Astrocyte of the hippocampus (primary cell): ENCODE measurements around the gene BAG2.

Experiments
- DNase-seq: peaks from one replicate; pipeline ENCODE4 v3.0.0; 2011; ENCODE audit warnings: low read depth, low spot score

The BAG2 gene

DNA sequence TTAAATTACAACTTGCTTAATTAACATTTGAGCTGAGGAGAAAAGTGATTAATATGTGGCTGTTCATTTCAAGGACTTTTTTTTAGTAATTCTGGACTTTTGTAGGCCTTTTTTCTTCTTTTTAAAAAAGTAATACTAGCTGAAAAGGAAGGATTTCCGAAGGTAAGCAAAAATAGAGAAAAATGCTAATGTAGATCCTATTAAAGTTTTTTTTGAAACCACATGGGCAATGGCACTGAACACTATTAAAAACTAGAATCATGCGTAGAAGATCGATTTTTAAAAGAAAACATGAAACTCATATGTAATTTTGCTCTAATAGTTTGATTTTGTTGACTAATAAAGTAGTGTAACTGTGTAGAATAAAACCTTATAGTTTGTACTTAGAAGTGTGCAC lies 2.4 kb downstream of the BAG2 start:
- no peak for DNase-seq

- no peak for DNase-seq
These were observed 5.6 kb downstream of the BAG2 start for GRCh38 chr6:57177545-57178265.

- no peak for DNase-seq
These were observed 8.5 kb downstream of the BAG2 start for GRCh38 chr6:57180596-57180995.

DNA sequence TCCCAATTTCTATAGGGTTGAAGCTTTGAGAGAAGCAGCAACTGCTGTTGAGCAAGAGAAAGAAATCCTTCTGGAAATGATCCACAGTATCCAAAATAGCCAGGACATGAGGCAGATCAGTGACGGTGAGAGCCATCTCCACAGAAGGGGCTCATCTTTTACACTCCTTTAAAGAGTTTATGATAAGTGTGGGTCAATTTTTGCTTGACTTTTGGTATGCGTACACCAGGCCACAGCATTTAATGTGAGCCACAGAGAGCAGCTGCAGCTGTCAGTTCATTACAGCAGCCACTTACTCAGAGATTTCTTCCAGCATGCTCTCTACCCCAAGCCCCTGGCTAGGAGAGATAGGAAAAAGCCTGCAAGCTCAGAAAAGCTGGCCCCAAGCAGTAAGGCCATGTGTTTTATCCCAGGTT lies 9.9 kb downstream of the BAG2 start:
- DNase-seq: no peak

GRCh38 chr6:57183336-57183735 lies 11.2 kb downstream of the BAG2 start:
- no peak for DNase-seq

- DNase-seq: peak; percentile 32
These were observed 18.0 kb downstream of the BAG2 start for GRCh38 chr6:57190140-57190539.

- no peak for DNase-seq
These were observed 21.1 kb downstream of the BAG2 start for GRCh38 chr6:57193177-57193576.

DNA sequence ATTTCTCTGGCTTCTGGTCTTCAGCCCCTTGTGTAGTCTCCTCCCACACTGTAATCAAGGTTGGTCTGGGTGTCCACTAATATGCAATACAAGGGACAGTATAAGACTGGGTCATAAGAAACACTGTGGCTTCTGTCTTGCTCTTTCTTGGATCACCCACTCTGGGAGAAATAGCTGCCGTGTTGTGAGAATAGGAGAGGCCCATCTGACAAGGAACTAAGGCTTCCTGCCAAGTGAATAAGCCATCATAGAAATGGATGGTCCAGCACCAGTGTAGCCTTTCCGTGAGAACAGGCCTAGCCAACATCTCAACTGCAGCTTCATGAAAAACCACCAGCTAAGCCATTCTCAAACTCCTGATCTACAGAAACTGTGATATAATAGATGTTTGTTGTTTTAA lies 23.3 kb downstream of the BAG2 start:
- DNase-seq: no peak

- no peak for DNase-seq
These were observed 27.0 kb downstream of the BAG2 start for GRCh38 chr6:57198926-57199636.

GRCh38 chr6:57201718-57202117 lies 29.6 kb downstream of the BAG2 start:
- no peak for DNase-seq

DNA sequence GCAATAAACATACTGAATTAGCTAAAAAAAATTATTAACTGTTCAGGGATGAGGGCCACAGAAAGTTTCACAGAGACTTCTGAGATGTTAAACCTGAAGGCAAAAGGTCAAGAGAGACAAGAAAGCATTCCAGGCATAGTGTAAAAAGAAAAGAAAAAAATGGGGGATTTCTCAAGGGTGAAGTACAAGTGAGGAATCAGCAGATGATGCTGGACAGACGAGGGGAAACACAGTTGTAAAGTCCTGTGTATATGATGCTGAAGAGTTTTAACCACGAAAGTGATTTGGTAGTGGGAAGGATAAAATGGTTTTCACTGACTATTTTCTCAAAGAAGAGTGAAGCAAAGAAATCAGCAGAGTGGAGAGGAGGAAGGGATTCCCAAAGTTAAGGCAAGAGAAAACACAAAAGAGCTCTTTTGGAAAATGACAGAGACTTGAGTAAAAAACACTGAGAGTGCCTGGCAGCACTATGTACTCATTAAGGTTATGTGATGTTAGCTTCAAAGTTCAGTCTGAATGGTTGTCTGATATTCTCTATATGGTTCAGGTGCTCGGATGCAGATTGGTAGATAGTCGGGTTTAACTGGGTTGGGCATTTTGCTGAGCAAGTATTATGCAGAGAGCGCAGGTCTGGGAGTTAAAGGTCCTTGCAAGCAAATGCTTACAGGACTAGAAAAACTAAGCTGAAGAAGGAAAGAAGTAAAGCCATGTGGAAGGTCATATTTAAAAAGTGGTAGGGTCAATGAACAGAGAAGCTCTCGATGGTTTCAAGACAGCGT lies 33.6 kb downstream of the BAG2 start:
- no peak for DNase-seq

DNA sequence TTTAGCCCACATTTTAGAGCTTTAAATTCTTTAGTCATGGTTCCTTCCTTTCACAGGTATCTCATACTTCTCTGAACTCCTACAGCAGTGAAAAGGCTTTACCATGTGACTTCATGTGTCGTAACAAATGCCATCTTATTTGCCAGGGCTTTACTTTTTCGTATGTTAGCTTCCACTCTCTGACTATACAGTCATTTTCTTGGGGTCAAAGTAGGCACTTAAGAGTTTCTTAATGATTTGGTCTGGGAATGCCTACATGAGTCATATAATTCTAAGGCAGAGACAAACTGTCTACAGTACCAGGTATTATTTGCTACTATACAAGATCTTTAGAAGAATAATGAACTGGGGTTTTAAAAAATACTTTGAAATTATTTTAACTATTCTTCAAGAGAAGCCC lies 35.0 kb downstream of the BAG2 start:
- DNase-seq: peak; percentile 46

- no peak for DNase-seq
These were observed 35.7 kb downstream of the BAG2 start for GRCh38 chr6:57207872-57208271.

DNA sequence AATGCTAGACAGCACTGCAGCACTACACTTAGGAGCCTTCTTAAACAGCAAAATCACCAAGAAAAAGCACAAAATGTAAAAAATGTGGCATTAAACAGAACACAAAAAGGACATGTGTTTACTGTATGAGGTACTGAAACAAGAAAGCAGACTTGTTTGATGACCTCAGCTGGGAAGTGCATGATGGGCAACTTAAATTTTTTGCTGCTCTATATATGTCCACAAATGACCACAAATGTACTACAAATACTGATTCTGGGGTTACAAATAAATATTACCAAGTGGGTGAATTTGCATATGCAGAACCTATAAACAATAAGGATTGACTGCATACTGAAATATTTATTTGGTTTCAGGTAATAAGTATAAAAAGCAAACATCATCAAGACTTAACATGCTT lies 36.9 kb downstream of the BAG2 start:
- DNase-seq: no peak

GRCh38 chr6:57210060-57210459 lies 37.9 kb downstream of the BAG2 start:
- no peak for DNase-seq

DNA sequence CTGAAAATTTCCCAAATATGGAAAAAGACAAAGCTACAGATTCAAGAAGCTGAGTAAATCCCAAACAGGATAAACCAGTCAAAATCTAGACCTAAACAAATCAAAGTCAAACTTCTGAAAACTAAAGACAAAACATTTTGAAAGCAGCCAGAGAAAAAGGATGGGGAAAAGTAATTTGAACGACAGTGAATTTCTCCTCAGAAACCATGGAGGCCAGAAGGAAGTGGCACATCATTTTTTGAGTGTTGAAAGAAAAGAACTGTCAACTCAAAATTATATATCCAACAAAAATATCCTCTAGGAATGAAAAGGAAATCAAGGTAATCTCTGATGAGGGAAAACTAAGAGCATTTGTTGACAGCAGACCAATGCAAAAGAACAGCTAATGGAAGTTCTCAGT lies 43.1 kb downstream of the BAG2 start:
- DNase-seq: no peak

GRCh38 chr6:57216235-57217101 lies 44.3 kb downstream of the BAG2 start:
- DNase-seq: peak; percentile 88

DNA sequence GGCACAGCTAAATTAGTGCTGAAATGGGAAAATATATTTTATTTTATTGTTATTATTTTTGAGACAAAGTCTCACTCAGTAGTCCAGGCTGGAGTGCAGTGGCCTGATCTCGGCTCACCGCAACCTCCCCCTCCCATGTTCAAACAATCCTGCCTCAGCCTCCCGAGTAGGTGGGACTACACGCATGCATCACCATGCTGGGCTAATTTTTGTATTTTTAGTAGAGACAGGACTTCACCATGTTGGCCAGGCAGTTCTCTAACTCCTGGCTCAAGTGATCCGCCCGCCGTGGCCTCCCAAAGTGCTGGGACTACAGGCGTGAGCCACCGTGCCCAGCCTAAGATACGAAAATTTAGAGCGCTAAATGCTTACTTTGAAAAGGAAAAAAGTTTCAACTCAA lies 45.1 kb downstream of the BAG2 start:
- no peak for DNase-seq

GRCh38 chr6:57220083-57220703 lies 48.1 kb downstream of the BAG2 start:
- DNase-seq: no peak

DNA sequence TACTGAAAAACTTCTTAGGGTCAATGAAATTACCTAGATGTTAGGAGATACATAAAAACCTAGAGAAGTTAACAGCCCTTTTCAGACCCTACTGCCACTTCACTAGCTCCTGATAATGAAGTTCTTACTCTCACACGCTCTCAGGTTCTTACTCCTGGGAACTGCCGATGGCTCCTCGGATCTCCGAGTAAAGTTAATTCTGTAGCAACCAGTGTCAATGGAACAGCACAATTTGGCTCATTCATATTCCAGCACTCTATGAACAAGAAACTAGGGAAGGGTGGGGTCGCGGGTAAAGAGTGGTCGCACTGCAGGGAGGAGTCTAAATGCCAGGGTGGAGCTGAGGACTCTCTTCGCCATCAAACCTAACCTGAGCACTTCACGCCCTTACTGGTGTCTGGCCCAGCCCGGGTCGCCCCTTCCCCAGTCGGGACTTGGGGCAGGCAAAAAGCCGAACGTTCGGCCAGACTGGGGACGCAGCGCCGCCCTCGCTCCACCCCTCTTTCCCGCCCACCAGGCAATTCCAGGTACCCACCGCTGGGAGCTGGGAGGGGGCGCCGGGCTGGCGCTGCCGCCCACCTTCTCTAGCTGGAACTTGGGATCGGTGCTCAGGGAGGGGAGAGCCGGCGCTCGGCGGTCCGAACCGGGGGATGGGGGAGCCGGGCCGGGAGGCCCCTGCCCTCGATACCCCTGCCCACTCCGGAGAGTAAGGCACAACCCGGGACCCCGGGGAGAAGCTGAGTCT lies 49.2 kb downstream of the BAG2 start:
- peak; percentile 88 for DNase-seq
